Fibroblast of mammary gland (primary cell): ENCODE data around the gene ANKRD53.

Experiments
- DNase-seq: peaks from one replicate; pipeline ENCODE4 v3.0.0-alpha.2; 2010; ENCODE audit warnings: low read depth
- H3K4me3 ChIP-seq: 2 replicates; pipeline ENCODE4 v1.5.1; 2011; ENCODE audit warnings: low read depth, mild to moderate bottlenecking, low read length, moderate library complexity; ENCODE audit not compliant: control insufficient read depth
- TF ChIP-seq, protein P1 (sequence below): conservative IDR thresholded peaks from 2 replicates; pipeline ENCODE4 v1.5.1; 2011; ENCODE audit warnings: low read depth, low read length, inconsistent platforms; ENCODE audit not compliant: control insufficient read depth, insufficient read depth

The ANKRD53 gene

GRCh38 chr2:70985283-70985688, 6.9 kb downstream of the ANKRD53 start:
- TF ChIP-seq, protein P1, sequence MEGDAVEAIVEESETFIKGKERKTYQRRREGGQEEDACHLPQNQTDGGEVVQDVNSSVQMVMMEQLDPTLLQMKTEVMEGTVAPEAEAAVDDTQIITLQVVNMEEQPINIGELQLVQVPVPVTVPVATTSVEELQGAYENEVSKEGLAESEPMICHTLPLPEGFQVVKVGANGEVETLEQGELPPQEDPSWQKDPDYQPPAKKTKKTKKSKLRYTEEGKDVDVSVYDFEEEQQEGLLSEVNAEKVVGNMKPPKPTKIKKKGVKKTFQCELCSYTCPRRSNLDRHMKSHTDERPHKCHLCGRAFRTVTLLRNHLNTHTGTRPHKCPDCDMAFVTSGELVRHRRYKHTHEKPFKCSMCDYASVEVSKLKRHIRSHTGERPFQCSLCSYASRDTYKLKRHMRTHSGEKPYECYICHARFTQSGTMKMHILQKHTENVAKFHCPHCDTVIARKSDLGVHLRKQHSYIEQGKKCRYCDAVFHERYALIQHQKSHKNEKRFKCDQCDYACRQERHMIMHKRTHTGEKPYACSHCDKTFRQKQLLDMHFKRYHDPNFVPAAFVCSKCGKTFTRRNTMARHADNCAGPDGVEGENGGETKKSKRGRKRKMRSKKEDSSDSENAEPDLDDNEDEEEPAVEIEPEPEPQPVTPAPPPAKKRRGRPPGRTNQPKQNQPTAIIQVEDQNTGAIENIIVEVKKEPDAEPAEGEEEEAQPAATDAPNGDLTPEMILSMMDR = no peak
- DNase-seq = no peak
- no peak overlapping the region for H3K4me3 ChIP-seq

- no peak for DNase-seq
- H3K4me3 ChIP-seq = no peak overlapping the region
- TF ChIP-seq, protein P1 = no peak
Observed at GRCh38 chr2:70985956-70986355, 7.5 kb downstream of the ANKRD53 start.

GRCh38 chr2:70986499-70987189, 8.2 kb downstream of the ANKRD53 start:
- no peak for DNase-seq

GRCh38 chr2:70987386-70987785, 9.0 kb downstream of the ANKRD53 start:
- DNase-seq = no peak
- no peak overlapping the region for H3K4me3 ChIP-seq
- TF ChIP-seq, protein P1 = no peak

More at GRCh38 chr2:70986499-70987189, 8.2 kb downstream of the ANKRD53 start:
- H3K4me3 ChIP-seq = no peak overlapping the region
- TF ChIP-seq, protein P1 = no peak

DNA sequence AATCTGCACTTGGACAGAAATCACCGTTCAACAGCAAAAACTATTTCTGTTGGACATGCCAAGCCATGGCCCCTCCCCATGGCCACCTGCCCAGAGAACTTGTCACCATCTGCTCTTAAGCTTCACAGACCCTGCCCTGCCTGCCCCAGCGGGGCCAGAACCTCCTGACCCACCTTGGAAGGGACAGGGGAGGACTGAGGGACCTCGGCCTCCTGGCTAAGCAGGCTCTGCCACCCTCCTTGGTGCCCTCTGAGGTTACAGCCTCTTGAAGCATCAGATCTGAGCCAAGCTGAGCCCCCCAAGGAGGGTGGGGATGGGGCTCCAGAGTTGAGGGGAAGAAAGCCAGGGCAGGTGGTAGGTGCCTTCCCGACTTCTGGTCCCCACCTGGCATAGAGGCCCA, 9.7 kb downstream of the ANKRD53 start:
- DNase-seq = no peak
- no peak overlapping the region for H3K4me3 ChIP-seq
- TF ChIP-seq, protein P1 = no peak

DNA sequence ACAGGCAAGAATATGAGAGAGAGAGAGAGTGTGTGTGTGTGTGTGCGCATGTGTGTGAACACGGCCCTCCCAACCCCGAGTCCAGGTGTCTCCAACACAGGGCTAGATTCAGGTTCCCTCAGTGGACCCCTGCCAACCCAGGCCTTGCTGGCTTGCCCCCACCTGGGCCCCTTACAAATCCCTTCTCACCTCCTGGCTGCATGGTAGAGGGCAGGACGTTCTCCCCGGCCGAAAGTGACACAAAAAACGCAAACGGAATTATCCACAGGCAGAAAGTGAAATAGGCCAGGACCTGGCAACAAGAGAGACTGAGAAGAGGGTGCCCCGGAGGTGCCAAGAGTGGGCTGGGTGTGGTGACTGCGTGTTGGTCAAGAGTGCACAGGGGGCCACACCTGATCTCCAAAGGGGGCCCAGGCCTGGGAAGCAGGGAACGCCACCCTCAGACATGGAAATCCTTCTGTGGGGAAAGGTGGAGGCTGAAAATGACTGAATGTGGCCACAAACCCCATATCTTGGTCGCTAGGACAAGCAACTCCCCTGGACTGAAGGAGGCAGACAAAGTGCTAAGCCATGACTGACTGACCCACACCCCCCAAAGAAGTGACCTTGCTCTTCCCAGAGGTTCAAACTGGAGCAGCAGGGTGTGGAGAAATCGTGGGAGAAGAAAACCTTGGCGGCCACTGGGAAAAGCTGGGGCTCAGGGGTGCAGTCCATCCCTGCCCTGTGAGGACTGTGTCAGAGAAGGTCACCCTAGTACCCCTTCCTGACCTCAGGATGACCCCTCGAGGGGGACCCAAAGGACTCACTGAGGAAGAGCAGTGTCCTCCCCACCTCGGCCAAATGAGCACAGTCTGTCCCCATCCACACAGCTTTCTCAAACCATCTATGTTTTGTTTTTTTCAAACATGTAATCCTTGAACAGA, 10.6 kb downstream of the ANKRD53 start:
- no peak overlapping the region for H3K4me3 ChIP-seq
- no peak for DNase-seq
- TF ChIP-seq, protein P1 = no peak
